HepG2 (cell line): ENCODE data around the gene MYH7B. TPM values are rescaled to one million over a fixed set of nuclear protein-coding genes. Genes with fewer than 3 reads are reported as not detected.

Experiments
- ATAC-seq: fragments of 200-7000 bp; cut with Tn5 transposase; 3 replicates; pipeline ENCODE4 v1.9.1; 2020; ENCODE audit warnings: mild to moderate bottlenecking, moderate library complexity
- BruUV-seq: library from RNA; stranded (reverse); fragments of 400-500 nt; replicated peaks from 2 replicates; lab custom pipeline; 2021; lab: Mats Ljungman, UMichigan
- CTCF ChIA-PET: fragments of 300-600 bp; formaldehyde crosslinking; extraction: SDS; loops from one replicate; lab custom pipeline; 2021; ENCODE audit warnings: low total read pairs, inconsistent platforms, low intra/inter-chr PET ratio; lab: Yijun Ruan, JAX
- POLR2A ChIA-PET: fragments of 350-600 bp; sonication (Branson Sonifier 250); formaldehyde crosslinking; loops from one replicate; lab custom pipeline; 2020; ENCODE audit warnings: antibody characterized with exemption, inconsistent platforms; lab: Yijun Ruan, JAX
- DNase-seq: peaks from one replicate; pipeline ENCODE4 v3.0.0-alpha.2; 2015; ENCODE audit warnings: low spot score
- FAIRE-seq: peaks from 3 replicates; lab custom pipeline; 2011; peaks lifted over from hg19 to GRCh38; lab: Jason Lieb, UNC
- H2AFZ ChIP-seq: one replicate; pipeline ENCODE4 v1.6.1; 2011; ENCODE audit warnings: low read length, inconsistent platforms
- H3K27ac ChIP-seq: fragments of 300-600 bp; 3 replicates; pipeline ENCODE4 v1.8.0; 2011; ENCODE audit warnings: mixed run types, mild to moderate bottlenecking, mixed read lengths, low read length, inconsistent platforms; ENCODE audit not compliant: insufficient read depth; ENCODE audit errors: extremely low read length
- H3K27me3 ChIP-seq, 2 experiments: fragments of 200-600 bp in 1 of 2; 2 replicates in 1 of 2; 3 replicates in 1 of 2; pipeline versions ENCODE4 v1.6.0 to v1.8.0; 2011; ENCODE audit warnings: low read length in 2 of 2, mild to moderate bottlenecking in 2 of 2, moderate library complexity in 2 of 2, inconsistent platforms in 1 of 2; ENCODE audit not compliant: insufficient read depth in 2 of 2, control insufficient read depth in 1 of 2
- H3K36me3 ChIP-seq, 2 experiments: fragments of 200-600 bp in 1 of 2; replicated peaks in 1 of 2; 2 replicates in 1 of 2; 3 replicates in 1 of 2; pipeline versions ENCODE4 v1.5.1 to v1.8.0; 2011; ENCODE audit warnings: low read length in 2 of 2, inconsistent platforms in 1 of 2; ENCODE audit not compliant: insufficient read depth in 2 of 2, control insufficient read depth in 1 of 2
- H3K4me1 ChIP-seq: 2 replicates; pipeline ENCODE4 v1.5.1; 2012; ENCODE audit warnings: low read length, inconsistent platforms; ENCODE audit not compliant: insufficient read depth
- H3K4me2 ChIP-seq: 2 replicates; pipeline ENCODE4 v1.6.0; 2011; ENCODE audit warnings: low read depth, low read length, inconsistent platforms
- H3K4me3 ChIP-seq, 3 experiments: fragments of 200-600 bp in 1 of 3; sonication (generic), shearing (Covaris generic) in 1 of 3; replicated peaks in 1 of 3; 2 replicates each; pipeline ENCODE4 v1.5.1; 2011 to 2016; ENCODE audit warnings: low read length in 3 of 3, inconsistent platforms in 2 of 3, low read depth in 2 of 3, mild to moderate bottlenecking in 2 of 3, control low read depth in 1 of 3, mixed read lengths in 1 of 3; ENCODE audit not compliant: insufficient read depth in 1 of 3
- H3K79me2 ChIP-seq: one replicate; pipeline ENCODE4 v1.6.1; 2011; ENCODE audit warnings: low read length, inconsistent platforms; ENCODE audit not compliant: insufficient read depth
- H3K9ac ChIP-seq: 2 replicates; pipeline ENCODE4 v1.6.0; 2011; ENCODE audit warnings: mild to moderate bottlenecking, low read depth, low read length, inconsistent platforms; ENCODE audit not compliant: insufficient read depth
- H3K9me3 ChIP-seq: 2 replicates; pipeline ENCODE4 v1.5.1; 2012; ENCODE audit warnings: mild to moderate bottlenecking, low read length
- H4K20me1 ChIP-seq: 2 replicates; pipeline ENCODE4 v1.6.0; 2011; ENCODE audit warnings: inconsistent platforms, mild to moderate bottlenecking, low read length, moderate library complexity; ENCODE audit not compliant: insufficient read depth
- AGO2 ChIP-seq: fragments of 200-400 bp; formaldehyde crosslinking; optimal IDR thresholded peaks from 2 replicates; pipeline ENCODE3; 2017; ENCODE audit warnings: mild to moderate bottlenecking, low read depth, low read length, moderate library complexity
- ARNTL ChIP-seq: sonication (generic); formaldehyde crosslinking; IDR thresholded peaks from 2 replicates; pipeline ENCODE4 v1.4.0; 2020; ENCODE audit warnings: mild to moderate bottlenecking, missing genetic modification reagents
- BCL6 ChIP-seq: IDR thresholded peaks from 2 replicates; pipeline ENCODE4 v1.6.1; 2016; ENCODE audit warnings: missing genetic modification reagents, missing compliant biosample characterization
- HCFC1 ChIP-seq: fragments of 150-350 bp; IDR thresholded peaks from 2 replicates; pipeline ENCODE4 v1.6.1; 2014; ENCODE audit warnings: low read depth, low read length
- HES4 ChIP-seq: sonication (generic); formaldehyde crosslinking; IDR thresholded peaks from 2 replicates; pipeline ENCODE4 v1.9.0; 2021; ENCODE audit warnings: mild to moderate bottlenecking, missing genetic modification reagents, borderline replicate concordance
- IKZF1 ChIP-seq: fragments of 450-650 bp; IDR thresholded peaks from 2 replicates; pipeline ENCODE4 v1.7.1; 2016
- IKZF4 ChIP-seq: sonication (generic); formaldehyde crosslinking; IDR thresholded peaks from 2 replicates; pipeline ENCODE4 v1.5.1; 2020; ENCODE audit warnings: borderline replicate concordance, mild to moderate bottlenecking, low read depth, missing genetic modification reagents; ENCODE audit errors: not compliant biosample characterization
- IRF1 ChIP-seq: sonication (generic); formaldehyde crosslinking; IDR thresholded peaks from 2 replicates; pipeline ENCODE4 v1.4.0; 2020; ENCODE audit warnings: low read depth, mild to moderate bottlenecking, missing genetic modification reagents
- KDM2A ChIP-seq: sonication (generic); formaldehyde crosslinking; IDR thresholded peaks from 2 replicates; pipeline ENCODE4 v1.4.0; 2020; ENCODE audit warnings: low read depth, missing genetic modification reagents, borderline replicate concordance
- MAFK ChIP-seq, 2 experiments: IDR thresholded peaks in 1 of 2; conservative IDR thresholded peaks in 1 of 2; 2 replicates each; pipeline ENCODE4 v1.6.1; 2011; ENCODE audit warnings: improper control_type of control experiment in 2 of 2, low read length in 2 of 2
- NFRKB ChIP-seq: fragments of 450-650 bp; IDR thresholded peaks from 2 replicates; pipeline ENCODE4 v1.6.1; 2017
- POLR2AphosphoS2 ChIP-seq: IDR thresholded peaks from 2 replicates; pipeline ENCODE4 v1.6.1; 2011; ENCODE audit warnings: low read depth, low read length, improper control_type of control experiment
- RCOR2 ChIP-seq: IDR thresholded peaks from 2 replicates; pipeline ENCODE4 v1.6.1; 2016; ENCODE audit warnings: missing biosample characterization, missing genetic modification reagents
- U2AF2 ChIP-seq: fragments of 200-400 bp; formaldehyde crosslinking; IDR thresholded peaks from 2 replicates; pipeline ENCODE4 v1.6.1; 2017; ENCODE audit warnings: low read depth, mild to moderate bottlenecking, low read length
- ZBTB38 ChIP-seq: sonication (generic); formaldehyde crosslinking; IDR thresholded peaks from 2 replicates; pipeline ENCODE4 v1.5.1; 2020; ENCODE audit warnings: mild to moderate bottlenecking, missing genetic modification reagents
- ZFX ChIP-seq: sonication (generic); formaldehyde crosslinking; IDR thresholded peaks from 2 replicates; pipeline ENCODE4 v1.4.0; 2020; ENCODE audit warnings: mild to moderate bottlenecking, low read depth, missing genetic modification reagents, moderate library complexity
- ZMYM3 ChIP-seq: sonication (generic); formaldehyde crosslinking; IDR thresholded peaks from 2 replicates; pipeline ENCODE4 v1.5.1; 2020; ENCODE audit warnings: mild to moderate bottlenecking, missing genetic modification reagents
- ZNF687 ChIP-seq: sonication (generic); formaldehyde crosslinking; IDR thresholded peaks from 2 replicates; pipeline ENCODE4 v1.5.1; 2020; ENCODE audit warnings: mild to moderate bottlenecking, missing genetic modification reagents, moderate library complexity
- ZNF839 ChIP-seq: sonication (generic); formaldehyde crosslinking; IDR thresholded peaks from 2 replicates; pipeline ENCODE4 v1.4.0; 2020; ENCODE audit warnings: missing genetic modification reagents, mild to moderate bottlenecking, borderline replicate concordance
- ZNF883 ChIP-seq: sonication (generic); formaldehyde crosslinking; IDR thresholded peaks from 2 replicates; pipeline ENCODE4 v1.5.1; 2020; ENCODE audit warnings: mild to moderate bottlenecking, missing genetic modification reagents; ENCODE audit errors: not compliant biosample characterization
- WGBS: methylation state at CpG from one replicate; pipeline ENCODE4 v1.1.6; 2017; ENCODE audit warnings: low lambda C conversion rate; 5-methylcytosine and 5-hydroxymethylcytosine counted together
- in situ Hi-C: cut with HindIII; loops from 2 replicates; pipeline ENCODE4 v1.10.0; 2017; ENCODE audit warnings: low pct_unique_long_range_greater_than_20kb; ENCODE audit not compliant: extremely low pct_ligation_motif_present
- intact Hi-C: fragments of 100-400 bp; cut with micrococcal nuclease; formaldehyde crosslinking; loops from one replicate; pipeline ENCODE4 v1.10.0; 2022; ENCODE audit not compliant: unreplicated experiment
- polyA plus RNA-seq, 8 experiments: library from polyadenylated mRNA; depleted of rRNA in 3 of 8; stranded (reverse) in 7 of 8; unstranded in 1 of 8; fragments of >200 nt; fragmentation: Illumina TruSeq in 4 of 8; extraction: Trizol in 4 of 8; gene quantifications; 2 replicates each; pipeline versions ENCODE4 v1.2.1 to v1.2.3, GENCODE V29; 2011 to 2016; ENCODE audit warnings: low read depth in 4 of 8, missing spikeins in 1 of 8, mixed read lengths in 1 of 8; ENCODE audit not compliant: insufficient read depth in 1 of 8
- total RNA-seq, 5 experiments: library from RNA; depleted of rRNA; stranded (reverse); fragments of >200 nt; fragmentation: Illumina TruSeq; extraction: Trizol; gene quantifications; 2 replicates each; pipeline ENCODE4 v1.2.3, GENCODE V29; 2016; ENCODE audit warnings: low read depth in 1 of 5

The MYH7B gene
- total and polyA plus RNA-seq, 2 of the 13 experiments (the other 11 are each of a cell fraction or from before 2014, with no cell fraction given): 0.05 to 0.20 TPM

GRCh38 chr20:35000311-35000921 is 44.7 kb downstream of the MYH7B start:
- FAIRE-seq: no peak
- in situ Hi-C loops (no loop called here), intact Hi-C loops (no loop called here)
- no peaks in the 10 kb centered on the region for H3K9me3 ChIP-seq
- no peak for DNase-seq
- H2AFZ ChIP-seq: no peak overlapping the region
- peaks cover 12% of the 10 kb centered on the region for H3K4me1 ChIP-seq
- CTCF ChIA-PET: no interaction called here
- POLR2A ChIA-PET: interaction anchor here (1.1 kb wide), 1 partner anchor 45 kb away, joined by 3 read pairs; the partner anchor contains the start of genes GSS and MYH7B
- H3K4me3 ChIP-seq: no peak overlapping the region
- H3K79me2 ChIP-seq: no peaks in the 10 kb centered on the region
- BruUV-seq: no TSS peak
- no peaks in the 10 kb centered on the region; the same call in 1 of the 2 replicates for H4K20me1 ChIP-seq
- peaks cover 58 to 73% of the 10 kb centered on the region in 2 experiments for H3K36me3 ChIP-seq
- H3K4me2 ChIP-seq: no peak overlapping the region
- no peak overlapping the region for H3K27ac ChIP-seq
- no peak overlapping the region for H3K9ac ChIP-seq
- ATAC-seq: no peak
- no peaks in the 10 kb centered on the region for H3K27me3 ChIP-seq
- 95% methylated on average over 28 of the region's 28 CpGs for WGBS
- TF ChIP-seq HES4 (CRISPR knock-in tag) (no peak), NFRKB (no peak), AGO2 (peak; percentile 70), ZNF687 (CRISPR knock-in tag) (0 out of 2 replicates have a peak, but pooled peaks have one; percentile 23), ZBTB38 (CRISPR knock-in tag) (0 out of 2 replicates have a peak, but pooled peaks have one; percentile 20), MAFK (conservative IDR thresholded peaks at IDR 0.05 in 1 of 2, IDR thresholded peaks at IDR 0.05 in 1 of 2; ENCODE audit: low read length in 2 of 2) (no peak), RCOR2 (CRISPR knock-in tag) (no peak), POLR2AphosphoS2 (0 out of 2 replicates have a peak, but pooled peaks have one; percentile 43), ZNF839 (CRISPR knock-in tag) (no peak), U2AF2 (no peak), IRF1 (no peak), BCL6 (no peak), HCFC1 (0 out of 2 replicates have a peak, but pooled peaks have one; percentile 1), IKZF1 (no peak), KDM2A (CRISPR knock-in tag) (peak; percentile 5; the same call in 1 of the 2 replicates), ARNTL (CRISPR knock-in tag) (no peak), IKZF4 (CRISPR knock-in tag) (no peak), ZMYM3 (CRISPR knock-in tag) (no peak), ZNF883 (CRISPR knock-in tag) (no peak), ZFX (0 out of 2 replicates have a peak, but pooled peaks have one; percentile 27)
